Neural cell (in vitro differentiated cells): Measurements from ENCODE around the gene ABCA1. TPM values are rescaled to one million over a fixed set of nuclear protein-coding genes. Genes with fewer than 3 reads are reported as not detected.
"Not testable (repeated sequence)": the region's sequence is repeated elsewhere in the genome, so short reads cannot be mapped to it uniquely, and the experiment has no call there.

Source experiments
- H2AFZ ChIP-seq: fragments of 200-600, 300-800 bp; sonication (generic), shearing (Covaris generic); 2 replicates; pipeline ENCODE4 v1.6.0; 2014; ENCODE audit warnings: low read depth, mild to moderate bottlenecking, antibody characterized with exemption, low read length, moderate library complexity
- H3F3A ChIP-seq: fragments of 200-600 bp; shearing (Covaris generic); 2 replicates; pipeline ENCODE4 v1.6.1; 2016; ENCODE audit warnings: mild to moderate bottlenecking, moderate library complexity, mixed read lengths, antibody characterized with exemption, low read length; ENCODE audit not compliant: insufficient read depth, poor library complexity, severe bottlenecking
- H3K27ac ChIP-seq: fragments of 200-600, 300-800 bp; sonication (generic), shearing (Covaris generic); 2 replicates; pipeline ENCODE4 v1.5.1; 2014; ENCODE audit warnings: mild to moderate bottlenecking, low read length, moderate library complexity
- H3K27me3 ChIP-seq: fragments of 300-800, 200-600 bp; sonication (generic), shearing (Covaris generic); 2 replicates; pipeline ENCODE4 v1.6.0; 2014; ENCODE audit warnings: mild to moderate bottlenecking, low read depth, low read length, moderate library complexity; ENCODE audit not compliant: insufficient read depth
- H3K36me3 ChIP-seq: fragments of 300-800, 200-600 bp; sonication (generic), shearing (Covaris generic); 2 replicates; pipeline ENCODE4 v1.5.1; 2014; ENCODE audit warnings: mild to moderate bottlenecking, antibody characterized with exemption, low read length, moderate library complexity; ENCODE audit not compliant: insufficient read depth
- H3K4me2 ChIP-seq: fragments of 300-800, 200-600 bp; sonication (generic), shearing (Covaris generic); 2 replicates; pipeline ENCODE4 v1.6.0; 2014; ENCODE audit warnings: mild to moderate bottlenecking, low read length
- H3K4me3 ChIP-seq: fragments of 300-800, 200-600 bp; sonication (generic), shearing (Covaris generic); 2 replicates; pipeline ENCODE4 v1.5.1; 2014; ENCODE audit warnings: mild to moderate bottlenecking, low read length, moderate library complexity
- H3K79me2 ChIP-seq: fragments of 200-600 bp; shearing (Covaris generic); replicated peaks from 2 replicates; pipeline ENCODE4 v1.6.0; 2014; ENCODE audit warnings: mild to moderate bottlenecking, low read length, moderate library complexity; ENCODE audit not compliant: insufficient read depth
- H3K9ac ChIP-seq: fragments of 300-800, 200-600 bp; sonication (generic), shearing (Covaris generic); 2 replicates; pipeline ENCODE4 v1.6.1; 2016; ENCODE audit warnings: mild to moderate bottlenecking, low read length, mixed read lengths
- H3K9me2 ChIP-seq: fragments of 200-600 bp; shearing (Covaris generic); 2 replicates; pipeline ENCODE4 v1.6.1; 2016; ENCODE audit warnings: mild to moderate bottlenecking, low read length, mixed read lengths; ENCODE audit not compliant: insufficient read depth
- H3K9me3 ChIP-seq: fragments of 200-600, 300-800 bp; sonication (generic), shearing (Covaris generic); 2 replicates; pipeline ENCODE4 v1.6.1; 2016; ENCODE audit warnings: mild to moderate bottlenecking, mixed run types, low read length, moderate library complexity, mixed read lengths
- H4K20me1 ChIP-seq: fragments of 200-600 bp; shearing (Covaris generic); 2 replicates; pipeline ENCODE4 v1.6.1; 2016; ENCODE audit warnings: mild to moderate bottlenecking, mixed run types; ENCODE audit not compliant: insufficient read depth
- EP300 ChIP-seq: fragments of 450-650 bp; conservative IDR thresholded peaks from 2 replicates; pipeline ENCODE4 v1.6.1; 2014; ENCODE audit warnings: antibody characterized with exemption, mild to moderate bottlenecking, moderate library complexity; ENCODE audit not compliant: poor library complexity, severe bottlenecking
- MXI1 ChIP-seq: fragments of 450-650 bp; conservative IDR thresholded peaks from 2 replicates; pipeline ENCODE4 v1.6.1; 2014; ENCODE audit warnings: antibody characterized with exemption, mild to moderate bottlenecking; ENCODE audit not compliant: poor library complexity, severe bottlenecking
- RAD21 ChIP-seq: fragments of 450-650 bp; conservative IDR thresholded peaks from 2 replicates; pipeline ENCODE4 v1.6.1; 2014; ENCODE audit warnings: antibody characterized with exemption, mild to moderate bottlenecking, moderate library complexity
- REST ChIP-seq: IDR thresholded peaks from 2 replicates; pipeline ENCODE4 v1.6.1; 2012; ENCODE audit warnings: borderline replicate concordance
- polyA plus RNA-seq: library from polyadenylated mRNA; depleted of rRNA; stranded (reverse); fragments of >200 nt; gene quantifications from 2 replicates; pipeline ENCODE4 v1.2.3, GENCODE V29; 2014

ABCA1 gene
- polyA plus RNA-seq, 1 donor from 2014 or later: 5.2 TPM

DNA sequence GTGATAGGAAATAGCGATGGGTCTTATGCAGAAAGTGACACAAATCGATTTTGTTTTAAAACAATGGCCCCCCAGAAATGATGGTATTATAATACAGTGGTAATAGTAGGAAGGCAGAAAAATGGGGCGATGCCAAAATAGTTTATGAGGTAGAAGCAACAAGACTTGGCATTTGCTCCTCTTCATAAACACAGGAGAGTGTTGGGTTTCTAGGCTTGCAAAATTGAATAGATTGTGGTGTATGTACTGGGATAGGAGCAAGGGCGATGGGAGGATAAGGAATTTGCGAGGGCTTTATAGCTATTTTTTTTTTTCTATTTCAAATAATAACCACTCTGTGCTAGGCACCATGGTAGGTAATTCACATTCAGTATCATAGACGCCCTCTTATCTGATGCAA lies 49.2 kb upstream of the ABCA1 start:
- no peak for TF ChIP-seq MXI1
- H3K9me3 ChIP-seq: no peaks in the 10 kb centered on the region
- no peaks in the 10 kb centered on the region for H3K9me2 ChIP-seq
- H3K79me2 ChIP-seq: no peaks in the 10 kb centered on the region
- H3K27ac ChIP-seq: no peak overlapping the region
- no peaks in the 10 kb centered on the region for H4K20me1 ChIP-seq
- no peaks in the 10 kb centered on the region for H3K27me3 ChIP-seq
- no peaks in the 10 kb centered on the region for H3K36me3 ChIP-seq
- H3F3A ChIP-seq: no peaks in the 10 kb centered on the region
- no peak overlapping the region for H2AFZ ChIP-seq
- no peak overlapping the region for H3K4me3 ChIP-seq
- no peak overlapping the region for H3K4me2 ChIP-seq
- no peak overlapping the region for H3K9ac ChIP-seq

- not testable (repeated sequence) for H3K36me3 ChIP-seq, H3K27ac ChIP-seq, H3F3A ChIP-seq, H3K27me3 ChIP-seq, H4K20me1 ChIP-seq, H3K4me3 ChIP-seq, H3K9ac ChIP-seq, H3K4me2 ChIP-seq, H2AFZ ChIP-seq, H3K9me3 ChIP-seq, H3K79me2 ChIP-seq, H3K9me2 ChIP-seq
These were observed 48.1 kb upstream of the ABCA1 start for GRCh38 chr9:104975966-104976595.

DNA sequence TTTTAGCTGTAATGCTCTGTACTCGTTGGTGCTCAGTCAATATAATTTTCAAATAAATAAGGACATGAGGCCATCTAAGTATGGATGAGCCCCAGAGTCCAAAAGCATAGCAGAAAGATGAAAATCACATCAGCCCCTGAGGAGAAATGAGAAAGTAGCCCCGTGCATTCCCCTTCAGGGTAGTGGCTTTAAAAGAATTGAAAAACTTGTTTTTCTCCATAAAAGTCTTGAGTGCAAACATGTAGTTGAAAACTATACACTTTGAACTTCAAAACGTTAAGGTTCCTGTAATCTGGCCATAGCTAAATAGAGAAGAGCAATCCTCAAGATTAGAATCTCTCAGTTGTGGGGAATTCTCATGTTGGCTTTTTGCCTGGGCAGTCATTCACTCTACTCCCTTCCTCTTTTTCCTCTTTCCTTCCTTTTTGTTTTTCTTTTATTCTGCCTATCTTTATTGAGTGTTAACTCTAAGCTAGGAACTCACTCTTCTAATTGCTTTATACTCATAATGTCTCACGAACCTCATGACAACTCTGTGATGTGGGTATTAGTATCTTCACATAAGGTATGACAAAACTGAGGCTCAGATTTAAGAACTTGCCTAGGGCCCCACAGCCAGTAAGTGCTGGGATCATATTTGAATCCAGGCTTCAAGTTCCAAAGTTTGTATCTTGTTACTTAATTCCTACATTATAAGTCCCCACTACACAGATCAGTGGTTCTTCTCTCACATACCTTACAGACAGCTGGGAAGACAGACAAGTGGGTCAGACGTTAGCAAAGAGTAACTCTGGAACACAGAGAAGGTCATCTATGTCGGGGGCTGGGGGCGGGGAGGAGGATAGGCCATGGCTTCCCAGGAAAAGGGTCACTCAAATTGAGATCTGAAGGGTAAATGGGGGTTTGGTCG lies 46.4 kb upstream of the ABCA1 start:
- Histone ChIP-seq H3K36me3 (no peaks in the 10 kb centered on the region), H2AFZ (no peak overlapping the region), H3K9me3 (no peaks in the 10 kb centered on the region), H3F3A (no peaks in the 10 kb centered on the region), H3K9ac (no peak overlapping the region), H3K4me3 (no peak overlapping the region), H3K79me2 (no peaks in the 10 kb centered on the region), H3K27ac (no peak overlapping the region), H3K4me2 (no peak overlapping the region), H4K20me1 (no peaks in the 10 kb centered on the region), H3K9me2 (no peaks in the 10 kb centered on the region), H3K27me3 (no peaks in the 10 kb centered on the region)
- no peak for TF ChIP-seq EP300
- TF ChIP-seq REST: no peak
- TF ChIP-seq RAD21: no peak
